ENCODE measurements around the gene DOCK6. TPM values are rescaled to one million over a fixed set of nuclear protein-coding genes. Genes with fewer than 3 reads are reported as not detected.

DOCK6 gene
- total RNA-seq, 1 experiment from 2014 or later: 88.8 TPM

GRCh38 chr19:11256189-11256588 is 6.1 kb downstream of the DOCK6 start (continued):
- TF ChIP-seq ZNF281 (CRISPR knock-in tag; IDR thresholded peaks at IDR 0.05): no peak
- no peak for TF ChIP-seq PREB (CRISPR knock-in tag; IDR thresholded peaks at IDR 0.05; ENCODE audit: borderline replicate concordance)
- no peak for TF ChIP-seq AFF4 (CRISPR knock-in tag; IDR thresholded peaks at IDR 0.05; ENCODE audit: borderline replicate concordance)
- TF ChIP-seq MYBL2 (CRISPR knock-in tag; IDR thresholded peaks at IDR 0.05): no peak
- no peak for TF ChIP-seq ATF3 (CRISPR knock-in tag; conservative IDR thresholded peaks at IDR 0.05)
- TF ChIP-seq EMX1 (CRISPR knock-in tag; IDR thresholded peaks at IDR 0.05): no peak
- no peak for TF ChIP-seq ATF1 (CRISPR knock-in tag; IDR thresholded peaks at IDR 0.05)
- TF ChIP-seq FOXP1 (CRISPR knock-in tag; IDR thresholded peaks at IDR 0.05; ENCODE audit: borderline replicate concordance): no peak
- TF ChIP-seq SOX15 (CRISPR knock-in tag; IDR thresholded peaks at IDR 0.05): no peak
- TF ChIP-seq RORB (CRISPR knock-in tag; IDR thresholded peaks at IDR 0.05): no peak
- TF ChIP-seq GRHL2 (CRISPR knock-in tag; IDR thresholded peaks at IDR 0.05; ENCODE audit: insufficient replicate concordance, severe bottlenecking): no peak
- TF ChIP-seq IRF1 (CRISPR knock-in tag; IDR thresholded peaks at IDR 0.05): no peak
- no peak for TF ChIP-seq ARID4B (CRISPR knock-in tag; IDR thresholded peaks at IDR 0.05; ENCODE audit: borderline replicate concordance)
- no peak for TF ChIP-seq ZSCAN18 (CRISPR knock-in tag; IDR thresholded peaks at IDR 0.05)

All from WTC11 (cell line).